Prostate gland (tissue), 2 donors: Measurements from ENCODE around the gene LPAR1.

Experiments
- POLR2A ChIP-seq: fragments of 450-650 bp; IDR thresholded peaks from one replicate; pipeline ENCODE4 v1.6.1; 2016; ENCODE audit warnings: antibody characterized with exemption, mild to moderate bottlenecking
- POLR2AphosphoS5 ChIP-seq: sonication (generic); formaldehyde crosslinking; IDR thresholded peaks from one replicate; pipeline ENCODE4 v1.6.1; 2017; ENCODE audit warnings: antibody characterized with exemption
- TF ChIP-seq, protein P1 (sequence below), 4 experiments: fragments of 200-600 bp in 2 of 4; fragments of 450-650 bp in 2 of 4; sonication (generic) in 2 of 4; IDR thresholded peaks; 1 replicate in 3 of 4; 2 replicates in 1 of 4; pipeline ENCODE4 v1.5.1; 2016 to 2019; ENCODE audit warnings: antibody characterized with exemption in 4 of 4, mild to moderate bottlenecking in 2 of 4, moderate library complexity in 2 of 4

DNA sequence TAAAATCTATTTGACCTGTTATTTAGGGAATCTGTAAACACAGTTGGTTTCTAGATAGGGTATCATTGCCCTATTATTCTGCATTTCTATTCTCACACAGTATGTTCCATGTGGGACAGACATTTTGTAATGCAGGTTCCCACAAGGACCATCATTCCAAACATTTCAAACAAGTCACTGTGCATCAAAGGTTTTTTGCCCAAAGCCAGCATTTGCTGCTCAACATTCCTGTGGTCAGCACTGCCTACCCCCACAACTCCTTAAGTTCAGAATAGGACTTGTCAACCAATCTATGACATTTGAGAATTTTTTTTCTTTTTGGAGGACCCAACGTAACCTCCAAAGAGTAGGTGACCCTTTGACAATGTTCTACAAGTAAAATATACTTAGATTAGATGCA lies 95.7 kb downstream of the LPAR1 start:
- TF ChIP-seq, protein P1, sequence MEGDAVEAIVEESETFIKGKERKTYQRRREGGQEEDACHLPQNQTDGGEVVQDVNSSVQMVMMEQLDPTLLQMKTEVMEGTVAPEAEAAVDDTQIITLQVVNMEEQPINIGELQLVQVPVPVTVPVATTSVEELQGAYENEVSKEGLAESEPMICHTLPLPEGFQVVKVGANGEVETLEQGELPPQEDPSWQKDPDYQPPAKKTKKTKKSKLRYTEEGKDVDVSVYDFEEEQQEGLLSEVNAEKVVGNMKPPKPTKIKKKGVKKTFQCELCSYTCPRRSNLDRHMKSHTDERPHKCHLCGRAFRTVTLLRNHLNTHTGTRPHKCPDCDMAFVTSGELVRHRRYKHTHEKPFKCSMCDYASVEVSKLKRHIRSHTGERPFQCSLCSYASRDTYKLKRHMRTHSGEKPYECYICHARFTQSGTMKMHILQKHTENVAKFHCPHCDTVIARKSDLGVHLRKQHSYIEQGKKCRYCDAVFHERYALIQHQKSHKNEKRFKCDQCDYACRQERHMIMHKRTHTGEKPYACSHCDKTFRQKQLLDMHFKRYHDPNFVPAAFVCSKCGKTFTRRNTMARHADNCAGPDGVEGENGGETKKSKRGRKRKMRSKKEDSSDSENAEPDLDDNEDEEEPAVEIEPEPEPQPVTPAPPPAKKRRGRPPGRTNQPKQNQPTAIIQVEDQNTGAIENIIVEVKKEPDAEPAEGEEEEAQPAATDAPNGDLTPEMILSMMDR (IDR thresholded peaks at IDR 0.05): no peak
- no peak for TF ChIP-seq POLR2A
- TF ChIP-seq POLR2AphosphoS5: no peak
